Measurements from ENCODE around the gene BATF2. TPM values are rescaled to one million over a fixed set of nuclear protein-coding genes. Genes with fewer than 3 reads are reported as not detected.

BATF2 gene
- total and polyA plus RNA-seq, 11 donors: 0.87 to 33.4 (median 1.6) TPM

GRCh38 chr11:64999478-64999877 lies 2.7 kb upstream of the BATF2 start:
- no peaks in the 10 kb centered on the region for H3K27me3 ChIP-seq
- no peak for TF ChIP-seq POLR2A (IDR thresholded peaks at IDR 0.05)
- TF ChIP-seq, protein P1, sequence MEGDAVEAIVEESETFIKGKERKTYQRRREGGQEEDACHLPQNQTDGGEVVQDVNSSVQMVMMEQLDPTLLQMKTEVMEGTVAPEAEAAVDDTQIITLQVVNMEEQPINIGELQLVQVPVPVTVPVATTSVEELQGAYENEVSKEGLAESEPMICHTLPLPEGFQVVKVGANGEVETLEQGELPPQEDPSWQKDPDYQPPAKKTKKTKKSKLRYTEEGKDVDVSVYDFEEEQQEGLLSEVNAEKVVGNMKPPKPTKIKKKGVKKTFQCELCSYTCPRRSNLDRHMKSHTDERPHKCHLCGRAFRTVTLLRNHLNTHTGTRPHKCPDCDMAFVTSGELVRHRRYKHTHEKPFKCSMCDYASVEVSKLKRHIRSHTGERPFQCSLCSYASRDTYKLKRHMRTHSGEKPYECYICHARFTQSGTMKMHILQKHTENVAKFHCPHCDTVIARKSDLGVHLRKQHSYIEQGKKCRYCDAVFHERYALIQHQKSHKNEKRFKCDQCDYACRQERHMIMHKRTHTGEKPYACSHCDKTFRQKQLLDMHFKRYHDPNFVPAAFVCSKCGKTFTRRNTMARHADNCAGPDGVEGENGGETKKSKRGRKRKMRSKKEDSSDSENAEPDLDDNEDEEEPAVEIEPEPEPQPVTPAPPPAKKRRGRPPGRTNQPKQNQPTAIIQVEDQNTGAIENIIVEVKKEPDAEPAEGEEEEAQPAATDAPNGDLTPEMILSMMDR (IDR thresholded peaks at IDR 0.05): no peak
- intact Hi-C loops (cut with DNase I): loop anchor here in 7 of 10 donors (5.0 to 10.0 kb wide), 6 partner anchors 42 to 155 kb away; partner anchors contain the start of genes ATG2A (in 1 of the 7), CDC42BPG (in 1 of the 7) and PPP2R5B (in 1 of the 7)
- ATAC-seq: no peak
- peaks cover 0 to 43% (median 10%) of the 10 kb centered on the region in 12 donors for H3K4me1 ChIP-seq
- no peaks in the 10 kb centered on the region for H3K9me3 ChIP-seq
- WGBS, 4 donors: 70 to 90% (median 86%) methylated on average over 1 of the region's 1 CpG
- H3K27ac ChIP-seq: no peak overlapping the region
- DNase-seq: no peak
- no peaks in the 10 kb centered on the region for H3K36me3 ChIP-seq
- H3K4me3 ChIP-seq: no peak overlapping the region

DNA sequence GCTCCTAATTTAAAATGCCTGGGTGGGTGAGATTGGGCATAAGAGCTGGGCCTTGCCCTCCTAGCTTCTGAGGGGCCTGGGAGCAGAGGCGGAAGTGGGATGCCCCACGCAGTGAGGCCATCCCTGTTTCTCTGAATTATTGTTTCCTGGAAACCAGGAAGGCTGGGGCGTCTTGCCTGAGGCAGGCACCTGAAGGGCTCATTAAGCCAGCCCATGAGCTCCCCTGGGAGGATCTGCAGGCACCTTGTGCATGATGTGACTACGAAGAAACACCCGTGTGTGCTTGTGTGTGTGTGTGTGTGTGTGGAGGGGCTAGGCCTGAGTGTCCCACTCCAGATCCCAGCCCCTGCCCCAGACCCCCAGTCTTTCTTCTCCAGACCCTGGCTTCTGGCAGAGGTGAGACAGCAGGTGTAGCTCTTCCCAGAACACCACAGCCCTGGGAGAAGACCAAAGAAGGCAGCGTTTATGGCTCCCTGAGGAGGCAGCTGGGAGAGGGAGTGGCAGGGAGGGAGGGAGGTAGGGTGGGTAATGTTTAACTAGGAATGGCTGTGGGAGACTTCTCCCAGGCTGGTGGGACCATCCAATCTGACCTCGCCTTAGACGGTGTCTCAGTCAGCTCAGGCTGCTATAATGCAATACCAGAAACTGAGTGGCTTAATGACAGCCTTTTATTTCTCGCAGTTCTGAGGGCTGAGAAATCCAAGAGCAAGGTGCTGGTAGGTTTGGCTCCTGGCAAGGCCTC lies 2.1 kb upstream of the BATF2 start:
- Histone ChIP-seq H3K36me3 (peaks cover 0 to 4% (median 0%) of the 10 kb centered on the region in 9 donors), H3K27me3 (no peaks in the 10 kb centered on the region), H3K27ac (no peak overlapping the region), H3K4me3 (no peak overlapping the region), H3K4me1 (peaks cover 0 to 49% (median 10%) of the 10 kb centered on the region in 12 donors), H3K9me3 (no peaks in the 10 kb centered on the region)
- no peak for ATAC-seq
- no peak for DNase-seq
- 65 to 75% (median 70%) methylated on average over 8 to 9 of the region's 9 CpGs for WGBS, 4 donors
- TF ChIP-seq, protein P1 (IDR thresholded peaks at IDR 0.05): no peak
- no peak for TF ChIP-seq POLR2A (IDR thresholded peaks at IDR 0.05)
- intact Hi-C loops (cut with DNase I): loop anchor here in 7 of 10 donors (5.0 to 10.0 kb wide), 6 partner anchors 42 to 154 kb away; partner anchors contain the start of genes ATG2A (in 1 of the 7), CDC42BPG (in 1 of the 7) and PPP2R5B (in 1 of the 7)

DNA sequence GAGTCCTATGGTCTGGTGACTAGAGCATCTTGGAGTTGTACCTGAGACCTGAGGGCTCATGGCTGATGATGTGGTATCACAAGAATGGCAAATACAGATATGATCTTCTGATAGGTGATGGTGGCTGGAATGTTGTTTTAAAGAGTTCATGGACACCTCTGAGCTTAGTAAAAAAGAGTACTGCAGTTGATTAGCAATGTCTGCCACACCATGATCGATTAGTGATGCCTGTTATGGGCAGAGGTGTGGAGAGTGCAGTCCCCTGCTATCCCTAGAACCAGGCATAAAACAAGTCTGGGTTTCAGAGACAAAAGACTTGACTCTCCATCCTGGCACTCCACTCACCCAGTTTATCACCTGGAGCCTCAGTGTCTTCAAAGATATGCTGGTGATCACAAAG lies 1.4 kb upstream of the BATF2 start:
- no peak overlapping the region for H3K4me3 ChIP-seq
- H3K9me3 ChIP-seq: no peaks in the 10 kb centered on the region
- ATAC-seq: no peak
- intact Hi-C loops (cut with DNase I): loop anchor here in 7 of 10 donors (5.0 to 10.0 kb wide), 6 partner anchors 41 to 153 kb away; partner anchors contain the start of genes ATG2A (in 1 of the 7), CDC42BPG (in 1 of the 7) and PPP2R5B (in 1 of the 7)
- H3K4me1 ChIP-seq: peaks cover 0 to 57% (median 10%) of the 10 kb centered on the region in 12 donors
- DNase-seq: no peak
- WGBS, 4 donors: 88 to 100% (median 90%) methylated on average over 1 of the region's 1 CpG
- H3K36me3 ChIP-seq: peaks cover 0 to 12% (median 0%) of the 10 kb centered on the region in 9 donors
- no peak overlapping the region for H3K27ac ChIP-seq
- TF ChIP-seq, protein P1 (IDR thresholded peaks at IDR 0.05): no peak
- TF ChIP-seq POLR2A (IDR thresholded peaks at IDR 0.05): no peak
- H3K27me3 ChIP-seq: no peaks in the 10 kb centered on the region

GRCh38 chr11:64996327-64996709 lies 453 bp downstream of the BATF2 start:
- TF ChIP-seq POLR2A (IDR thresholded peaks at IDR 0.05): no peak
- TF ChIP-seq, protein P1 (IDR thresholded peaks at IDR 0.05): no peak
- Histone ChIP-seq H3K27me3 (no peaks in the 10 kb centered on the region), H3K27ac (peak overlapping the region in 11 of 12 donors; percentile 61 to 83 (median 73)), H3K36me3 (peaks cover 0 to 30% (median 0%) of the 10 kb centered on the region in 9 donors), H3K4me1 (peaks cover 0 to 74% (median 13%) of the 10 kb centered on the region in 12 donors), H3K4me3 (peak overlapping the region in 11 of 12 donors; percentile 15 to 68 (median 51)), H3K9me3 (no peaks in the 10 kb centered on the region)
- ATAC-seq (peak in 2 of 4 donors; percentile 29 to 30), DNase-seq (no peak)
- intact Hi-C loops (cut with DNase I): loop anchor here in 8 of 10 donors (2.0 to 10.0 kb wide), 7 partner anchors 39 to 152 kb away; partner anchors contain the start of genes PPP2R5B (in 2 of the 8), ATG2A (in 1 of the 8) and CDC42BPG (in 1 of the 8)
- 38 to 49% (median 41%) methylated on average over 11 of the region's 11 CpGs for WGBS, 4 donors
